Right atrium auricular region (tissue), 2 donors: ENCODE results near the gene PIGP. TPM values are rescaled to one million over a fixed set of nuclear protein-coding genes. Genes with fewer than 3 reads are reported as not detected.
A peak's percentile ranks its signal among the peaks of the same experiment; 100 is the strongest.

Experiments
- DNase-seq: peaks from one replicate; pipeline ENCODE4 v3.0.0-alpha.2; 2019; ENCODE audit warnings: low spot score
- H3K27ac ChIP-seq, 2 donors: fragments of 200-600 bp; sonication (generic); 1 replicate in 1 of 2; 2 replicates in 1 of 2; pipeline ENCODE4 v1.5.1; 2016 to 2019
- H3K27me3 ChIP-seq, 2 donors: fragments of 200-600 bp; sonication (generic); one replicate each; pipeline versions ENCODE4 v1.5.1 to v1.6.0; 2017 to 2019
- H3K36me3 ChIP-seq: fragments of 200-600 bp; sonication (generic); one replicate; pipeline ENCODE4 v1.5.1; 2016
- H3K4me1 ChIP-seq, 2 donors: fragments of 200-600 bp; sonication (generic); one replicate each; pipeline versions ENCODE4 v1.5.1 to v1.6.0; 2017 to 2019
- H3K4me3 ChIP-seq, 2 donors: fragments of 200-600 bp; sonication (generic); 1 replicate in 1 of 2; 2 replicates in 1 of 2; pipeline ENCODE4 v1.5.1; 2017 to 2019; ENCODE audit warnings: mild to moderate bottlenecking in 1 of 2, moderate library complexity in 1 of 2
- H3K9me3 ChIP-seq, 2 donors: fragments of 200-600 bp; sonication (generic); one replicate each; pipeline ENCODE4 v1.5.1; 2019
- CTCF ChIP-seq, 2 donors: fragments of 200-600 bp; sonication (generic); IDR thresholded peaks; one replicate each; pipeline ENCODE4 v1.5.1; 2019; ENCODE audit warnings: antibody characterized with exemption in 2 of 2
- total RNA-seq, 2 donors: library from RNA; depleted of rRNA; stranded (reverse); fragments of >200 nt; gene quantifications; one replicate each; pipeline ENCODE4 v1.1.0, GENCODE V29; 2016

Gene PIGP
- total RNA-seq, 2 donors from 2014 or later, result 26.1 to 37.3 TPM

- DNase-seq, result no peak
- Histone ChIP-seq H3K4me3 (peak overlapping the region; percentile 83), H3K27ac (peak overlapping the region; percentile 95 to 100), H3K4me1 (peaks cover 0 to 23% of the 10 kb centered on the region in 2 donors), H3K36me3 (no peaks in the 10 kb centered on the region), H3K27me3 (no peaks in the 10 kb centered on the region), H3K9me3 (peaks cover 0 to 4% of the 10 kb centered on the region in 2 donors)
- no peak for TF ChIP-seq CTCF (IDR thresholded peaks at IDR 0.05)
Observed at GRCh38 chr21:37074546-37074945, 1.7 kb upstream of the PIGP start.

- DNase-seq, result no peak
- Histone ChIP-seq H3K4me3 (peak overlapping the region; percentile 83), H3K27ac (peak overlapping the region; percentile 95 to 100), H3K27me3 (no peaks in the 10 kb centered on the region), H3K9me3 (peaks cover 0 to 1% of the 10 kb centered on the region in 2 donors), H3K4me1 (peaks cover 0 to 23% of the 10 kb centered on the region in 2 donors), H3K36me3 (peaks cover 1% of the 10 kb centered on the region)
- no peak for TF ChIP-seq CTCF (IDR thresholded peaks at IDR 0.05)
Observed at GRCh38 chr21:37074197-37074510, 1.3 kb upstream of the PIGP start.

- Histone ChIP-seq H3K4me1 (peaks cover 0 to 23% of the 10 kb centered on the region in 2 donors), H3K9me3 (no peaks in the 10 kb centered on the region), H3K27ac (peak overlapping the region; percentile 95 to 100), H3K27me3 (no peaks in the 10 kb centered on the region), H3K4me3 (peak overlapping the region; percentile 83), H3K36me3 (peaks cover 7% of the 10 kb centered on the region)
- peak in 1 of 2 donors; percentile 12 for TF ChIP-seq CTCF (IDR thresholded peaks at IDR 0.05)
- no peak for DNase-seq
Observed at GRCh38 chr21:37073417-37074196, 736 bp upstream of the PIGP start.

- DNase-seq, result peak; percentile 66
- H3K27ac ChIP-seq, result peak overlapping the region; percentile 95 to 100
- no peak for TF ChIP-seq CTCF (IDR thresholded peaks at IDR 0.05)
- H3K27me3 ChIP-seq, result no peaks in the 10 kb centered on the region
- peak overlapping the region; percentile 51 to 83 for H3K4me3 ChIP-seq
- no peaks in the 10 kb centered on the region for H3K9me3 ChIP-seq
- H3K4me1 ChIP-seq, result peaks cover 0 to 23% of the 10 kb centered on the region in 2 donors
- H3K36me3 ChIP-seq, result peaks cover 12% of the 10 kb centered on the region
Observed at GRCh38 chr21:37072274-37072987, 440 bp downstream of the PIGP start.

GRCh38 chr21:37071561-37072273 lies 1.2 kb downstream of the PIGP start:
- Histone ChIP-seq H3K36me3 (peaks cover 12% of the 10 kb centered on the region), H3K9me3 (no peaks in the 10 kb centered on the region), H3K27ac (peak overlapping the region; percentile 95 to 100), H3K27me3 (no peaks in the 10 kb centered on the region), H3K4me1 (peaks cover 0 to 23% of the 10 kb centered on the region in 2 donors), H3K4me3 (peak overlapping the region; percentile 51 to 83)
- TF ChIP-seq CTCF (IDR thresholded peaks at IDR 0.05), result no peak
- peak; percentile 88 for DNase-seq
